OCI-LY3 (cell line): ENCODE data around the gene AIRE.

Experiments used
- H2AFZ ChIP-seq: fragments of 200-600, 300-600 bp; shearing (Covaris generic); 2 replicates; pipeline ENCODE4 v1.6.0; 2014; ENCODE audit warnings: antibody characterized with exemption, low read depth, low read length
- H3K27ac ChIP-seq: fragments of 200-600, 300-600 bp; sonication (generic); 2 replicates; pipeline ENCODE4 v1.5.1; 2014; ENCODE audit warnings: mild to moderate bottlenecking, low read length, moderate library complexity, mixed read lengths
- H3K27me3 ChIP-seq: fragments of 200-600, 300-600 bp; sonication (generic); 2 replicates; pipeline ENCODE4 v1.6.1; 2014; ENCODE audit warnings: low read depth, low read length, mixed read lengths
- H3K36me3 ChIP-seq: fragments of 200-600, 300-600 bp; sonication (generic); replicated peaks from 2 replicates; pipeline ENCODE3; 2014; ENCODE audit warnings: low read depth, low read length, mixed read lengths
- H3K4me1 ChIP-seq: fragments of 300-600, 200-600 bp; sonication (generic); 2 replicates; pipeline ENCODE4 v1.6.1; 2014; ENCODE audit warnings: low read length, mixed read lengths
- H3K4me2 ChIP-seq: fragments of 200-600, 300-600 bp; sonication (generic); 2 replicates; pipeline ENCODE4 v1.6.1; 2014; ENCODE audit warnings: low read length, mixed read lengths
- H3K4me3 ChIP-seq: fragments of 300-600, 200-600 bp; sonication (generic); 2 replicates; pipeline ENCODE4 v1.5.1; 2014; ENCODE audit warnings: antibody characterized with exemption, mild to moderate bottlenecking, low read length, moderate library complexity
- H3K79me2 ChIP-seq: fragments of 300-600, 200-600 bp; shearing (Covaris generic); 2 replicates; pipeline ENCODE4 v1.6.1; 2014; ENCODE audit warnings: mild to moderate bottlenecking, low read length, mixed read lengths
- H3K9ac ChIP-seq: fragments of 300-600, 200-600 bp; shearing (Covaris generic); 2 replicates; pipeline ENCODE4 v1.6.0; 2014; ENCODE audit warnings: mild to moderate bottlenecking, low read length, moderate library complexity
- H3K9me3 ChIP-seq: fragments of 200-600, 300-600 bp; shearing (Covaris generic); 2 replicates; pipeline ENCODE4 v1.6.1; 2014; ENCODE audit warnings: low read length, mixed read lengths; ENCODE audit not compliant: insufficient read depth
- H4K20me1 ChIP-seq: fragments of 200-600, 300-600 bp; sonication (generic); 2 replicates; pipeline ENCODE4 v1.6.1; 2016; ENCODE audit warnings: low read length, mixed read lengths; ENCODE audit not compliant: insufficient read depth
- EZH2phosphoT487 ChIP-seq: fragments of 200-600 bp; shearing (Covaris generic); IDR thresholded peaks from 2 replicates; pipeline ENCODE4 v1.6.1; 2018; ENCODE audit warnings: antibody characterized with exemption, mixed run types, low read depth
- TF ChIP-seq, protein P1 (sequence below): fragments of 200-600, 300-600 bp; sonication (generic); IDR thresholded peaks from 2 replicates; pipeline ENCODE4 v1.5.1; 2014; ENCODE audit warnings: antibody characterized with exemption, low read length, low read depth

Gene AIRE

DNA sequence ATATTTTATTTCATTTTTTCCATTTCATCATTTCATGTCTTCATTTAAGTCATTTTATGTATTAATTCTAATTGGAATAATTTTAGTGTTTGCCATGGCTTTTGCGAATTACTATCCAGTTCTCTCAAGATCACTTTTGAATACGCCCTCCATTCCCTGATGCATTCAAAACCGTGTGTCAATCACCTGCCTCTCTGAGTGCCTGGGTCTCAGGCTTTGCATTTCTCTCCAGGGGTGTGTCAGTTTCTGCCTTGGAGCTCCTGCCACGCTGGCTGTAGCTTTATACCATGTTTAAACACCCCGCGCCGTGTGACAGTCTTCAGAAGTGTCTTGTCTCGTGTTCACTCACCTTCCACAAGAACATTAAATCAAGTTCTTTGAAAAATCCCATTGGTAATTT, 16.6 kb upstream of the AIRE start:
- no peak overlapping the region for H3K4me2 ChIP-seq
- no peak overlapping the region for H3K9ac ChIP-seq
- H3K79me2 ChIP-seq: no peaks in the 10 kb centered on the region
- H3K4me1 ChIP-seq: peaks cover 24% of the 10 kb centered on the region
- TF ChIP-seq, protein P1, sequence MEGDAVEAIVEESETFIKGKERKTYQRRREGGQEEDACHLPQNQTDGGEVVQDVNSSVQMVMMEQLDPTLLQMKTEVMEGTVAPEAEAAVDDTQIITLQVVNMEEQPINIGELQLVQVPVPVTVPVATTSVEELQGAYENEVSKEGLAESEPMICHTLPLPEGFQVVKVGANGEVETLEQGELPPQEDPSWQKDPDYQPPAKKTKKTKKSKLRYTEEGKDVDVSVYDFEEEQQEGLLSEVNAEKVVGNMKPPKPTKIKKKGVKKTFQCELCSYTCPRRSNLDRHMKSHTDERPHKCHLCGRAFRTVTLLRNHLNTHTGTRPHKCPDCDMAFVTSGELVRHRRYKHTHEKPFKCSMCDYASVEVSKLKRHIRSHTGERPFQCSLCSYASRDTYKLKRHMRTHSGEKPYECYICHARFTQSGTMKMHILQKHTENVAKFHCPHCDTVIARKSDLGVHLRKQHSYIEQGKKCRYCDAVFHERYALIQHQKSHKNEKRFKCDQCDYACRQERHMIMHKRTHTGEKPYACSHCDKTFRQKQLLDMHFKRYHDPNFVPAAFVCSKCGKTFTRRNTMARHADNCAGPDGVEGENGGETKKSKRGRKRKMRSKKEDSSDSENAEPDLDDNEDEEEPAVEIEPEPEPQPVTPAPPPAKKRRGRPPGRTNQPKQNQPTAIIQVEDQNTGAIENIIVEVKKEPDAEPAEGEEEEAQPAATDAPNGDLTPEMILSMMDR: no peak
- no peak for TF ChIP-seq EZH2phosphoT487
- no peaks in the 10 kb centered on the region for H3K36me3 ChIP-seq
- no peaks in the 10 kb centered on the region for H3K9me3 ChIP-seq
- no peaks in the 10 kb centered on the region for H3K27me3 ChIP-seq
- no peaks in the 10 kb centered on the region for H4K20me1 ChIP-seq
- H2AFZ ChIP-seq: no peak overlapping the region
- H3K27ac ChIP-seq: no peak overlapping the region
- H3K4me3 ChIP-seq: no peak overlapping the region

DNA sequence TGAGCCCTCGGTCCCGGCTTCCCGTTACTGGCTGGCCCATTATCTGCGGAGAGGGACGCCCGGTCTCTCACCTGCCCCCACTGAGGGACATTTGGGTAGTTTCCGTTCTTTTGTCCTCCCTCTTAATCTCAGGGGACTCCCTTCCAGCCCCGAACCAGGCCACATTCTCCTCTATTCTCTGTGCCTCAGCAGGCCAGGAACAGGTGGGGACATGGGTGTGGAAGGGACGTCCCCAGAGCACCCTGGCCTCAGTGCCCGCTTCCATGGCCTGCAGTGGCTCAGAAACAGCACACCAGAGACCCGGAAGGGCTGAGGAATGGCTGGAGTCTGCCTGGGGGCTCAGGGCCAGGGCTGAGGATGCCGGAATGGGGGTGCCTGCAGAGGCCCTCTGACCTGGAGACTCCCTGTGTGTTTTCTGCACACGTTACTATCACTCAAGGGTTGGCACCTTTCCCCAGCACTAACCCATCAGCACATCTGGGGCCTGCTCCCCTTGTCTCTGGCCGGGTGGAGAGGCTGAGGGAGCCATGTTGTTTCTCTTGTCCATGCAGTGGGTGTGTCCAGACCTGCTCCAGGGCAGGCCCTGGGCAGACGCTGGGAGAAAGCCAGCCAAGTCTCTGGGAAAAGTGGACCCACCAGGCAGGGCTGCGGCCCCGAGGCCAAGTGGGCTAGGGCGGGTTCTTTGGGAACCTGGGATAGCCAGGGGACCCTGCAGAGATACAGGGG, 14.0 kb upstream of the AIRE start:
- H3K9ac ChIP-seq: no peak overlapping the region
- no peaks in the 10 kb centered on the region for H3K36me3 ChIP-seq
- H3K79me2 ChIP-seq: no peaks in the 10 kb centered on the region
- H4K20me1 ChIP-seq: no peaks in the 10 kb centered on the region
- no peaks in the 10 kb centered on the region for H3K9me3 ChIP-seq
- H3K4me2 ChIP-seq: no peak overlapping the region
- H3K27ac ChIP-seq: no peak overlapping the region
- peaks cover 15% of the 10 kb centered on the region for H3K4me1 ChIP-seq
- no peak overlapping the region; the same call in 1 of the 2 replicates for H2AFZ ChIP-seq
- no peaks in the 10 kb centered on the region for H3K27me3 ChIP-seq
- H3K4me3 ChIP-seq: no peak overlapping the region
- TF ChIP-seq, protein P1: no peak
- no peak for TF ChIP-seq EZH2phosphoT487

DNA sequence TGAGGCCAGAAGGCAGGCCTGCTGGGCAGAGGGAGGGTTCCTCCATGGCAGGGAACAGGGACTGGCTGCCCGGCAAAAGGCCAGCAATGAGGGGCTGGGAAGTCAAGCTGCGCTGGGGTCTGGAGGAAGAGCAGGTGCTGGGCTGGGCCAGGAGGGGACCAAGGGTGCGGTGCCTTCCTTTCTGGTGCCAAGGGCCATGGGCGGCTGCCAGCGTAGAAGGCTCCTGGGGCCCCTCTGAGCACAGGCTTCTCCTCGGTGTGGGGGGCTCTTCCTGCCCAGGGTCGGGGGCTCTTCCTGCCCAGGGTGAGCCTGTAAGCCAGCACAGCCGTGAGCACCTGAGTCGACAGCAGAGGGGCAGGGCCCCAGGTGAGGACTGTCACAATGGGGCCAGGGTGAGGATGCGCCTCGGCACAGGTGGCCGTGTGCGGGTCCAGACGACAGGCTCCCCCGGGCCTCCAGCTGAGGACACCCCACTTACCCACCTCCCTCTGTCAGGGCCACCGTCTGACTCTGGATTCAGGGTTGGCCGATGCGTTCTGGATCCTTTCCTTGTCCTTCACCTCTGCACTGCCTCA, 13.3 kb upstream of the AIRE start:
- H4K20me1 ChIP-seq: no peaks in the 10 kb centered on the region
- H3K9me3 ChIP-seq: no peaks in the 10 kb centered on the region
- no peaks in the 10 kb centered on the region for H3K36me3 ChIP-seq
- H2AFZ ChIP-seq: no peak overlapping the region
- H3K79me2 ChIP-seq: no peaks in the 10 kb centered on the region
- peaks cover 8% of the 10 kb centered on the region for H3K4me1 ChIP-seq
- H3K4me3 ChIP-seq: no peak overlapping the region
- TF ChIP-seq EZH2phosphoT487: no peak
- TF ChIP-seq, protein P1: no peak
- no peak overlapping the region for H3K9ac ChIP-seq
- no peak overlapping the region for H3K4me2 ChIP-seq
- no peaks in the 10 kb centered on the region for H3K27me3 ChIP-seq
- H3K27ac ChIP-seq: no peak overlapping the region

DNA sequence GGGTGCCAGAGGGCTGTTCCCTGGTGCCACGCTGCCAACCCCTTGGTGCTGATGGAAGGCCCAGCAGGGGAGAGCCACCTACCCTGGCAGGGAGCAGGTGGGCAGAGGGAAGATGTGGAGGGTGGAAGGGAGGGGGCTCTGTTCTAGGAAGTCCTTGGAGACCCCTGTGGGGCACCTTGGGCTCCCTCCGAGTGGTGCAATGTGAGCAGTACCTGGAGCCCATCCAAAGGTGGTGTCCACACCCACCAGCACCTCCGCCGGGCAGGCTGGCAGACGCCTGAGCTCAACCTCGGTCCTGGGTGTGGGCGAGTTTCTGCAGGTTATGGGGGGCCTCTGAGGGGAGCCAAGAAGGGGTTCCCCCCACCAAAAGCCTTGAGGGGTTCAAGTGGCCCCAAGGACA, 12.6 kb upstream of the AIRE start:
- Histone ChIP-seq H3K4me2 (no peak overlapping the region), H4K20me1 (no peaks in the 10 kb centered on the region), H2AFZ (no peak overlapping the region), H3K4me1 (peaks cover 2% of the 10 kb centered on the region), H3K36me3 (no peaks in the 10 kb centered on the region), H3K9me3 (no peaks in the 10 kb centered on the region), H3K9ac (no peak overlapping the region), H3K27ac (no peak overlapping the region), H3K27me3 (no peaks in the 10 kb centered on the region), H3K4me3 (no peak overlapping the region), H3K79me2 (no peaks in the 10 kb centered on the region)
- no peak for TF ChIP-seq EZH2phosphoT487
- TF ChIP-seq, protein P1: no peak
